HK-2 (cell line): ENCODE results near the gene GHITM.
"Not testable (repeated sequence)": the region's sequence is repeated elsewhere in the genome, so short reads cannot be mapped to it uniquely, and the experiment has no call there.

Experiments used
- DNase-seq: peaks from one replicate; pipeline ENCODE4 v3.0.0-alpha.2; 2018; ENCODE audit not compliant: unreplicated experiment

GHITM gene, protein sequence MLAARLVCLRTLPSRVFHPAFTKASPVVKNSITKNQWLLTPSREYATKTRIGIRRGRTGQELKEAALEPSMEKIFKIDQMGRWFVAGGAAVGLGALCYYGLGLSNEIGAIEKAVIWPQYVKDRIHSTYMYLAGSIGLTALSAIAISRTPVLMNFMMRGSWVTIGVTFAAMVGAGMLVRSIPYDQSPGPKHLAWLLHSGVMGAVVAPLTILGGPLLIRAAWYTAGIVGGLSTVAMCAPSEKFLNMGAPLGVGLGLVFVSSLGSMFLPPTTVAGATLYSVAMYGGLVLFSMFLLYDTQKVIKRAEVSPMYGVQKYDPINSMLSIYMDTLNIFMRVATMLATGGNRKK

DNA sequence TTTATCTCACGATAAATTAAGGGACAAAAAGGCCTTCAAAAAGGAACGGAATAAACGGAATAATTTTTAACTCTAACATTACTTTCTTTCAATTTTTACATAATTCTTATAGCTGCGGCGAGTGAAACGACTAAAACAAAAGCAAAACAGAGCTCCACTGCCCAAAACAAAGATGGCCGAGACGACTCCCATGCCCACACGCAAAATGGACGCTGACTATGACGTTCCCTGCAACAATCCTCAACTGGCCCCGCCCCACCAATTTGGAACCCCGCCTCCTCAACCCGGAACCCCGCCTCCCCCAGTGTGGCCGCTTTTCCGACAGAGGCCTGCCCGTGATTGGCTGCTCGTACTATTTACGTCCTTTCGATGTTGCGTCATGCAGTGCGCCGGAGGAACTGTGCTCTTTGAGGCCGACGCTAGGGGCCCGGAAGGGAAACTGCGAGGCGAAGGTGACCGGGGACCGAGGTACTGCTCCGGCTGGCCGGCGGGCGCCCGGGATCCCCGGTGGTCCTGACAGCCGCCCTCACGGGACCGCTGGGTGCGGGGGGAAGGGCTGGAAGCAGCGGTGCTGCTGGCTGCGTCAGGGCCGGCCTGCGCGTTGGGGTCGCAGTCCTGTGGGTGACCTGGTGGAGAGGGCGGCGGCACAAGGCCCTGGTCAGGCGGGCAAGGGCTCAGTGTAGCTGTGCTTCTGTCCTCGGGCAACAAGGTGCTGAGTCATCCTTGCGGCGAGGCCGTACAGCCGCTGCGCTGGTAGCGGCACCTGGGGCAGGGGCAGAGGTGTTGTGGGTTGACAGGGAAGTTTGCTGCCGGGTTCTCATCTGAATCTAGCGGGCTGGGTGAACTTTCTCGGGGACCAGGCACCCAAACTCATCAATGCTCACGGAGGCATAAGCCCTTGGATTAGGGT lies at the start of gene GHITM:
Gene GHITM, plus strand, starts transcription at position 384 of the 910 bp plus-strand sequence. CDS start 1,992 bp downstream, outside the sequence.
- DNase-seq: peak; percentile 100

DNA sequence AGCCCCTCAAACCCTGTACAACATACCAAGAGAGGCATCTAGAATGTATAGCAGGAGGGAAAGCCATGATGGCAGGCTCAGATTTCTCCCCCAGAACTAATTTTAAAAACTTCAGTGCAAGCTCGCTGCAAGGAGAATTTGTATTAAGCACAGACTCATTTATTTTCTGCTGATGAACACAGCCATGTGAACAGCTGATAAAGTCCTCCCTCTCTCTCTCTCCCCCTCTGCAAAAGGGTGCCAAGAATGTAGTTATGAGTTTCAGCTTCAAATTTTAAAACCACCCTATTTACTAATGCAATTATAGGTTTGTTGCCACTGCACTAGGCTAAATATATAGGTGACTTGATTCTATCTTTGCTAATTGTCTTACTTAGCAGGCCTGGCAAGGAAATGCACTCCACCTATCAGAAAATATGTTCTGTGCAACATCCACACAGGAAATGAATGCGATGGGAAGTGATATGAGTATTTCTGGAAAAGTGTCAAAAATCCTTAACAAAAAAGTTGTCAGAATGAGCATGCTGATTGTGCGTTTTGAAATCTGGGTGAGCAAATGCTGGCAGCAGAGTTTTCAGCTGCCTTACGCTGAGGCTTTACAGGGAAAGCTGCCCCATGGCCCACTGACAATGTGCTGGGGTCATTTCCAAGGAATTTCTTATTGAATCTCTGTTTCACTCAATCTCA lies 43.4 kb upstream of the GHITM start:
- no peak for DNase-seq

DNA sequence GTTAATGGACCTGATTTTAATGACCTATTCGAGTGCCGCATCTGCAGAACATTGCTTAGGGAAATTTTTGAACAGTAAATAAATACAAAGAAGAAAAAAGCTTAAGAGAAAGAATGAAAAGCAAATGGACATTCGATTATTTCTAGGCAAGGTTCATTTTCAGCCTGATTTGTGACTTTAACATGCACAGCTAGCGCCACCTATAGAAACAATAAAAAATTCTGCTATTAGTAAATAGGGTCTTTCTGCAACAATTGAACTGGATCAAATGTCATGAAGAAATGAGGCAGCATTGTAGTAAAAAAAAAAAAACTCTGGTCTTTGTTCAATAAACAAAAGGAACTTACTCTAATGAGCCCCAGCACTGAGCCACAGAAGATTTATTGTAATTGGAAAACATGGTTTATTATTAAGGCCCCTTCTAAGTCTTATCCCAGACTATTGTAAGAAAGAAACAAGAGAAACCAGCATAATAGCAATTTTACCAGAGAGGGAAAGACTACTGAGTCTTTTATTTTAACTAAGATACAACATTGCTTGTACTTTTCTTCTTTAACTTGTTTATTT lies 41.4 kb upstream of the GHITM start:
- DNase-seq: no peak

DNA sequence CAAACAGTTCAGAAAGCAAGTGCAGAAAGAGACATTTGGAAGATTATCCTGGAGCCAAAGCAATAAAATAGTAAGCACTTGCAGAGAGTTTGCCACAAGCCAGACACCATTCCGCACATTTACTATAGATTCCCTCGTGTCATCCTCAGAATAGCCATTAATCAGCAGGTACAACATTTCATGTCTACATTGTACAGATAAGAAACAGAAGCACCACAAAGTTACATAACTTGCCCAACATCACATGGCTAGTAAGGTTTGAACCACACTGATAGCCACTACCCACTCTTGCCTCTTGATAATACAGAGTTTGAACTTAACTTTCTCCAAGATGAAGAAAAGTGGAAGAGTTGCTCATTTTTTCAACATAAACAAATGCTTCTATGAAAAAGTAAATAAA lies 40.6 kb upstream of the GHITM start:
- DNase-seq: no peak

DNA sequence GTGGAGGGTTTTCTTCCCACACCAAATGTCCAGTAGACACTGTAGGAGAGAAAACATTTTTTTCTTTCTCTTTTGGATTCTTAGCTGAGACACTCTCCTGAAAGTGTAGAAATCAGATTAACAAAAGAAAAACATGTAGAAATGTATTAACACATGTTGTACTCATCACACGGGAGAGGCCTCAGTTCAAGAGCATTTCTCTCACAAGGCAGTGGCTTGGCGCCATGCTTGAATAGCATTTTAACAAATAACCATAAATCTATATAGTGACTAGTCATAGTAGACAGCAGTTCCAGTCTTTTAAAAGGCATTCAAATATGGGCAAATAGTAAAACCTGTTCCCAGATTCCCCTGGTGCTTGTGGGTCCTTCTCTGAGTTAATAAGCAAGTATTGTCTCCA lies 38.3 kb upstream of the GHITM start:
- DNase-seq: no peak

DNA sequence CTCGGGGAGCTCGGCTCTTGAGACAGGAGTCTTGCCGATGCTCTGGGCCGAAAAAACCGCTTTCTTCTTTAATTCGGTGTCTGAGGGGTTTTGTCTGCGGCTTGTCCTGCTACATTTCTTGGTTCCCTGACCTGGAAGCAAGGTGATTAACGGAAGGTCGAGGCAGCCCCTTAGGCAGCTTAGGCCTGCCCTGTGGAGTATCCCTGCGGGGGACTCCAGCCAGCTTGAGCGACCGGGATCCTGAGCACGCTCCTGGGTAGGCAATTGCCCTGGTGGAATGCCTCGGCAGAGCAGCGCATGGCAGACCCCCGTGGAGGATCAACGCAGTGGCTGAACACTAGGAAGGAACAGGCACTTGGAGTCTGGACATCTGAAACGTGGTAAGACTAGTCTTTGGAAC lies 30.5 kb upstream of the GHITM start:
- DNase-seq: no peak

DNA sequence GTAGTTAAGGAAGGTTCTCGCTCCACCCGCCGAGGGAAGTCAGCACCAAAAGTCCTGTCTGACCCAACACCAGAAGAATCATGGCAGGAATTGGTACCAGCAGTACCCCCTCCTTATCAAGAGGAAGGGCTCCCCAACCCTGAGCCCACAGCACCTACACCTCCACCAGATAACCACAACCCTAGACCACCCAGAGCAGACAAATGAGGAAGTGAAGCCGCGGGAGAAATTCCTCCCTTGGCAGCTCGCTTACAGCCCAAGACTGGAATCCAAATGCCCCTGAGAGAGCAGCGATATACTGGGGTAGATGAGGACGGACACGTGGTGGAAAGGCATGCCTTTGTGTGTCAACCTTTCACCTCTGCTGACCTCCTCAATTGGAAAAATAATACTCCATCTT lies 29.5 kb upstream of the GHITM start:
- DNase-seq: not testable (repeated sequence)

DNA sequence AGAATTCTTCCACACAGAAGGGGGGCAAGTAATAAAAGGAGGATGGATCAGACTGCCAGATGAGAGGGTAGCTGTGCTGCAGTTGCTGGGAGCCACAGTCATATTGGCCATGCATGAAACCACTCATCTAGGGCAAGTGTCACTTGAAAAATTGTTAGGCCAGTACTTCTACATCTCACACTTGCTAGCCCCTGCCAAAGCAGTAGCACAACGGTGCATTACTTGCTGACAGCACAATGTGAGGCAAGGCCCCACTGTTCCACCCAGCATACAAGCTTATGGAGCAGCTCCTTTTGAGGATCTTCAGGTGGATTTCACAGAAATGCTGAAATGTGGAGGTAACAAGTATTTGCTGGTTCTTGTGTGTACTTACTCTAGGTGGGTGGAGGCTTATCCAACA lies 25.8 kb upstream of the GHITM start:
- not testable (repeated sequence) for DNase-seq

DNA sequence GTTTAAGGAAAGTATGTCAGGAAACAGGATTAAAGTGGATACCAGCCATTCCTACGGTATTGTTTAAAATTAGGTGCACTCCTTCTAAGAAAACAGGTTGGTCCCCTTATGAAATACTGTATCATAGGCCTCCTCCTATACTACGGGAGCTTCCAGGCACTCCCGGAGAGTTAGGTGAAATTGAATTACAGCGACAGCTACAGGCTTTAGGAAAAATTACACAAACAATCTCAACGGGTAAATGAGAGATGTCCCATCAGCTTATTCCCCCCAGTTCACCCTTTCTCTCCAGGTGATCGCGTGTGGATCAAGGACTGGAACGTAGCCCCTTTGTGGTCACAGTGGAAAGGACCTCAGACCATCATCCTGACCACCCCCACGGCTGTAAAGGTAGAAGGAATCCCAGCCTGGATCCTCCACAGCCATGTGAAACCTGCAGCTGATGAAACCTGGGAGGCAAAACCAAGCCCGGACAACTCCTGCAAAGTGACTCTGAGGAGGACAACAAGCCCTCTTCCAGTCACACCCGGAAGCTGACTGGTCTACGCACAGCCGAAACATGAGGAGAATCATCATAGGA lies 25.1 kb upstream of the GHITM start:
- no peak for DNase-seq

DNA sequence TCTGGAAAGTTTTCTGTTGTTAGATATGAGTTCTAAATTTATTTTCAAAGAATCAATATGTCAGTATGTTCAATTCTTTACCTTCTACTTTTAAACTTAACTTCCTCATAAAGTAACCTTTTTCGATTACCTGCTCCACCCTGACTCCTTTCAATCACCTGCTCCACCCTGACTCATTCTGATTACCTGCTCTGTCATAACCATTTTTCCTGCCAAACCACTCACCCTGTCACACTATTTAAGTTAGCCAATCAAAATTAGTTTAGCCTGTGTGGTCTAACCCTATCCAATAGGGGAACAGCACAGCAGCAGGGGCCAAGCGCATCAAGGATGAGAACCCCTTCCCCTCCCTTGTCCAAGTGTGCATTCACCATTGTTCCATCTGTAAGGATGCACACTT lies 22.1 kb upstream of the GHITM start:
- not testable (repeated sequence) for DNase-seq

DNA sequence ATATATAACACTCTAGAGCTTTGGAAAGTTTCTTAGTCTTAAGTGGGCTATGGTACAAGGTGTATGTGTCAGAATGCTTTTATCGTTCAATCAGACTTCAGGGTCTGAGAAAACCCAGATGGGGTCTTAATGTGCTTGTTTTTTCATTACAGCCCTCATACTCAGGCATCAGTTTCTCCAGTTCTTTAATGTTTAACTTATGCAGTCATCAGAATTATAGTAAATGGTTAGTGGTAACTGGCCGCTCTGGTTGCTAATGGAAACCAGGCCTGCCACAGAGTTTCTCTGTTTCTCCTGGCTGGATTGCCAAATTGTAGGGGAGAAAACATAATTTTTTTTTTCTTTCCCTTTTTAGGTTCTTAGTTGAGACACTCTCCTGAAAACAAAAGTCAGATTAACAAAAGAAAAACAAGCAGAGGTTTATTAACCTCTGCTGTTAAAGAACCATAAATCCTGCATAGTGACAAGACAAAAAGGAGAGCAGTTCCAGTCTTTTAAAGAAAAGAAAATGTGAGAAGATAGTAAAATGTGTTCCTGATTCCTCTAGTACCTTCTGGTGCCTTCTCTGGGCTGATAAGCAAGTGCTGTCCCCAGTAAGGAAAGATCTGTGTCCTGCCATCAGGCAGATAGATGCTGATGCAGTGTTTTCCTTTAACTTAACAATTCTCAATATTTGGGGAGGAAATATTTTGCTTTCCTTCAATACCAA lies 21.5 kb upstream of the GHITM start:
- DNase-seq: no peak

DNA sequence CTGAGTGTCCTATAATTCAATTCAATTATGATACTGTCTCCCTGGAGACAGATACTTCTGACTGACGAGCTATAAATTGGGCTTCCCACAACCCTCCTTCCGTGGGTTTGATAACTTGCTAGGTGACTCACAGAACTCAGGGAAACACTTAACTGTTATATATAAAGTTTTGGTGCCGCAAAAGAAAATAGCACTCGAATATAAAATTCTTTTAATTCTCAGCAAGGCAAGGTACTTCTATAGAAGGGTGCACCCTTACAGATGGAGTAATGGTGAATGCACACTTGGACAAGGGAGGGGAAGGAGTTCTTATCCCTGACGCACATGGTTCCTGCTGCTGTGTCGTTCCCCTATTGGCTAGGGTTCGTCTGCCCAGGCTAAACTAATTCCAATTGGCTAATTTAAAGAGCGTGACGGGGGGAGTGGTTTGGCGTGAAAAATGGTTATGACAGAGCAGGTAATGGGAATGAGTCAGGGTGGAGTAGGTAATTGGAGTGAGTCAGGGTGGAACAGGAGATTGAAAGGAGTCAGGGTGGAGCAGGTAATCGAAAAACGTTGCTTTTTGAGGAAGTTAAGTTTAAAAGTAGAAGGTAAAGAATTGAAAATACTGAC lies 20.8 kb upstream of the GHITM start:
- DNase-seq: no peak

DNA sequence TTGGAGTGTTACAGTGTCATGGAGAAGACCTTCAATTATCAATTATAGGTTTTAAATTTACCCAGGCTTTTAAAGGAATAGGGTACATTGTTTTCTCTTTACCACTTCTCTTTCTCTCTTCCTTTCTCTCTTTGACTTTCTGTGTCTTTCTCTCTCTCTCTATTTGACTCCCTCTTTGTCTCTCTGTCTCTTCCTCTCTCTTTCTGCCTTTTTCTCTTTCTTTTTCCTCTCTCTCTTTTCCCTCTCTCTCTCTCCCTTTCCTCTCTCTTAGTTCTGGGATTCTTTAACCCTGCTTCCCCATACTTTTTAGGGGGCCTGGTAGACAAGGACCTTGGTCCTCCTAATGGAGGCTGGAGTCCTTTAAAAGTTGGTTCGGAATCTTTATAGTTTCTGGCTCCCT lies 15.9 kb upstream of the GHITM start:
- no peak for DNase-seq

DNA sequence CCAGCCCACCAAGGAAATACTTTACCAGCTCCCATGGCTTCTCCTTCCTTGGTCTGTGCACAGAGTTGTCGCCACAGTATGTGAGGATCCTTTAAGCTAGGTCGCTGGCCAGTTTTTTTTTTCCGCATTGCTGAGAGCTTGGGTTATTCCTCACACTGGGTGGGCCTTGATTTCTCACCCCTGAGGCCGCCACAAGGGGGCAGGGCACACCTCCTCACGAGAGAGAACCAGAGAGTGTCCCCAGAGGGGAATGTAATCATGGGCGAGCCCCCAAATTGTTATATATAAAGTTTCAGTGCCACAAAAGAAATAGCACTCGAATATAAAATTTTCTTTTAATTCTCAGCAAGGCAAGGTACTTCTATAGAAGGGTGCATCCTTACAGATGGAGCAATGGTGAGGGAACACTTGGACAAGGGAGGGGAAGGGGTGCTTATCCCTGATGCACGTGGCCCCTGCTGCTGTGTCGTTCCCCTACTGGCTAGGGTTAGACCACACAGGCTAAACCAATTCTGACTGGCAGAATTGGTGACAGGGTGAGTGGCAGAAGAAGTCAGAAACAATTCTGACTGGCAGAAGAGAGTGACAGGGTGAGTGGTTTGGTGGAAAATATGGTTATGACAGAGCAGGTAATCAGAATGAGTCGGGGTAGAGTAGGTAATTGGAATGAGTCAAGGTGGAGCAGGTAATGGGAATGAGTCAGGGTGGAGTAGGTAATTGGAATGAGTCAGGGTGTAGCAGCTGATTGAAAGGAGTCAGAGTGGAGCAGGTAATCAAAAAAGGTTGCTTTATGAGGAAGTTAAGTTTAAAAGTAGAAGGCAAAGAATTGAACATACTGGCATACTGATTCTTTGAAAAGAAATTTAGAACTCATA lies 13.2 kb upstream of the GHITM start:
- DNase-seq: not testable (repeated sequence)

DNA sequence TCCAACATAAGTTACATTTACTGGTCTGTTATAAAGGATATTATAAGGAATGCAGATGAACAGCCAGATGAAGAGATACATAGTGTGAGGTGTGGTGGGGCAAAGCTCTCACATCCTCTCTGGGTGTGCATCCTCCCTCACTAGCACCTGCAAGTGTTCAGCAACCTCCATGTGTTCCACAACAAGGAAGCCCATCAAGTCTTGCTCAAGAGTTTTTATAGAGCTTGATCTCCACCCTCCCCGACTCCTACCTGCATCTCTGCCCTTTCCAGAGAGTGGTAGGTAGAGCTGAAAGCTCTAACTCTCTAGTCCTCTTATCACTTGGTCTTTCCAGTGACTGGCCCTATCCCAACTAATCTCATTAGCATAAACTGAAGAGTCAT lies 12.5 kb upstream of the GHITM start:
- no peak for DNase-seq

DNA sequence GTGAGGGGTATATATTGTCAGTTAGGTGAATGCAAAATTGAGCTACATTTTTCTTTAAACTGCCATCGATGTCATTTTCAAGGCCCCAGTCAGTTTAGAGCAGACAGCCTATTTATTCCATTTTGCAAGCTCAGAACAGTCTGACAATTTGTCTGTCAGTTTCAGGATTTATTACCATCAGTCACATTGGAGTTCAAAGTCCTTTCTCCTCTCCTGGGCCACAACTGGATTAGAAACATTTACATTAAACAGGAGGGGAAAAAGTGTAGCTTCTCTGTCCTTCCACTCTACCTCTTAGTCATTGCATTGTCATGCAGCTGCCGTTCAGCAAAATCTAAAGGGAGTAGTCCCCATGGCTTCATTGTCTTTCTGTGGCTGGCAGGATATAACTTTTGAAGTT lies 3.5 kb upstream of the GHITM start:
- DNase-seq: no peak

DNA sequence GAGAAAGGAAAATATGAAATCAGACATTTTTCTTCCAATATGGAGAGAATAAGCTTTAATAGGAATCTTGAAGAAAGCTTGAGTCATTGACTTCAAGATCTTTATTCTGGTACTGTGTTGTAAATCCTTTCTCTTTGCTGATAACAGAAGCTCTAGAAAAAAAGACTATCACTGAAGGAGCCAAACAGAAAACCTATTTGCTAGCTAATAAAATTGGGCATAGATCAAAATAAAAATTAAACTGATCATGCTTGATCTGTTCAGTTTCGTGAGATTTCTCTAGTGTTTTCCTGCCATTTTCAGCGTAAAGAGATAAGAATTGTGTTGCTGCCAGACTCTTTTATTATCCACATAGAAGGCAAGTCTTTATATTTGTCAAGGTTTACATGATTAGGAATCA lies 1.5 kb upstream of the GHITM start:
- DNase-seq: no peak

DNA sequence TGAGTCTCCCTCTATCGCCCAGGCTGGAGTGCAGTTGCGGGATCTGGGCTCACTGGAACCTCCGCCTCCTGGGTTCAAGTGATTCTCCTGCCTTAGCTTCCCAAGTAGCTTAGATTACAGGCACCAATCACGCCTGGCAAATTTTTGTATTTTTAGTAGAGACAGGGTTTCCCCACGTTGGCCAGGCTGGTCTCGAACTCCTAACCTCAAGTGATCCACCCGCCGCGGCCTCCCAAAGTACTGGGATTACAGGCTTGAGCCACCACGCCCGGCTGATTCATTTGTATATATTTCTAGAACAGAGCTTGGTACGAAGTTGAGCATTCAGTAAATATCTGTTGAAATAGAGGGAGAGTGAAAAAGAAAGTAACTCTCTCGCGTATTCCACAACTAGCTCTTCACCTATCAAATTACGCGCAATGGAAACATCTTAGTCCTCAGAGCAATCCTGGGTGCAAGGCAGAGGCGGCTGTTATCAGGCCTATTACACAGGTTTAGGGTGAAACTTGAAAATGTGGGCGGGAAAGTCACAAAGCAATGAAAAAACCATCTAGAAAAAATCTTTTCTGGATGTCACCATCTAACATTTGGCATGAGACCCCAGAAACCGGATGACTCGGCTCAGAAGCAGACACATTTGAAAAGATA lies 707 bp upstream of the GHITM start:
- no peak for DNase-seq

DNA sequence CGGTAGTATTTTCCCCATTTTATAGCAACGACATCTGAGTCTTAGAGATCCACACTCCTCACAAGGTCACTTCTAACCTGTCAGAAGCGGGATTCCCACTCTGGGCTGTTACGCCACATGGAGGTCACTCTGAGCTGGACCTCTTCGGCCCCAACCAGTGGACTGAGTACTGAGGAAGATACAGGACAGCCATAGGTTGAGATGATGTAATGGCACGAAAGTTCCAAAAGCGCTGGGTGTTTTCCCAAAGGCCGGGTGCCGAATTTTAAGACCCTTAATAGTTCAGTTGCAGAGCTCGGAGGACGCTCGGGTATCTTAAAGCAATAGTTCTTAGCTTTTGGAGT lies 699 bp downstream of the GHITM start:
- DNase-seq: no peak
